Inferior parietal cortex (tissue), 1 donor: ENCODE data around the gene PRRC2B.
"Not testable (repeated sequence)": the region's sequence is repeated elsewhere in the genome, so short reads cannot be mapped to it uniquely, and the experiment has no call there.

Experiments
- DNase-seq: peaks from one replicate; pipeline ENCODE4 v3.0.0-alpha.2; 2016; ENCODE audit errors: extremely low spot score

PRRC2B gene

GRCh38 chr9:131470581-131470991 lies 76.7 kb downstream of the PRRC2B start:
- no peak for DNase-seq

GRCh38 chr9:131472085-131472484 lies 78.2 kb downstream of the PRRC2B start:
- not testable (repeated sequence) for DNase-seq

GRCh38 chr9:131473198-131473885 lies 79.5 kb downstream of the PRRC2B start:
- DNase-seq: no peak

GRCh38 chr9:131473891-131474290 lies 80.0 kb downstream of the PRRC2B start:
- no peak for DNase-seq

GRCh38 chr9:131474711-131475110 lies 80.8 kb downstream of the PRRC2B start:
- no peak for DNase-seq

- DNase-seq: no peak
Measured at GRCh38 chr9:131475111-131475955, 81.4 kb downstream of the PRRC2B start.

GRCh38 chr9:131475956-131476776 lies 82.3 kb downstream of the PRRC2B start:
- no peak for DNase-seq

GRCh38 chr9:131476777-131477345 lies 83.0 kb downstream of the PRRC2B start:
- DNase-seq: no peak

GRCh38 chr9:131477367-131477766 lies 83.5 kb downstream of the PRRC2B start:
- DNase-seq: no peak

GRCh38 chr9:131477816-131478419 lies 84.0 kb downstream of the PRRC2B start:
- DNase-seq: no peak

- no peak for DNase-seq
Measured at GRCh38 chr9:131478421-131478868, 84.6 kb downstream of the PRRC2B start.

GRCh38 chr9:131478911-131479310 lies 85.0 kb downstream of the PRRC2B start:
- no peak for DNase-seq

- no peak for DNase-seq
Measured at GRCh38 chr9:131480258-131480657, 86.4 kb downstream of the PRRC2B start.

- DNase-seq: no peak
Measured at GRCh38 chr9:131481441-131482342, 87.8 kb downstream of the PRRC2B start.

- DNase-seq: no peak
Measured at GRCh38 chr9:131482343-131483006, 88.6 kb downstream of the PRRC2B start.

GRCh38 chr9:131483319-131484050 lies 89.6 kb downstream of the PRRC2B start:
- no peak for DNase-seq

- DNase-seq: no peak
Measured at GRCh38 chr9:131484051-131484445, 90.2 kb downstream of the PRRC2B start.

- no peak for DNase-seq
Measured at GRCh38 chr9:131484560-131485185, 90.8 kb downstream of the PRRC2B start.

GRCh38 chr9:131485206-131485605 lies 91.3 kb downstream of the PRRC2B start:
- no peak for DNase-seq
